ENCODE results near the gene ZNF428.

ZNF428 gene

DNA sequence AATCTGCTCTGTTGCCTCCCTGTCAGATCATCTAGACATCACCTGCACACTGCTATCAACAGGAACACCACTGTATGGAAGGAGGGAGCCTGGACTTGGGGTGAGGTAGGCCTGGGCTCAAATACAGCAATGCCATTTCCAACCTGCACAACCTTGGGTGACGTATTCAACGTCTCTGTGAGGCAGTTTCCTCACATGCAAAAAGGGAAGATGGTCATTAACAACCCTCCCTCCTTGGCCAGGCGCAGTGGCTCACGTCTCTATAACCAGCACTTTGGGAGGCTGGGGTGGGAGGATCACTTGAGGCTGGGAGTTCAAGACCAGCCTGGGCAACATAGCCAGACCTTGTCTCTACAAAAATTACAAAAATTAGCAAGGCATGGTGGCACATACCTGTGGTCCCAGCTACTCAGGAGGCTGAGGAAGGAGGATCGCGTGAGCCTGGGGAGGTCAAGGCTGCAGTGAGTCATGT is 57.2 kb downstream of the ZNF428 start:
- peak in 1 of 2 donors; percentile 49 for DNase-seq (ENCODE audit: low read depth in 2 of 2)

GRCh38 chr19:43561139-43561970 is 58.1 kb downstream of the ZNF428 start:
- no peak for DNase-seq (ENCODE audit: low read depth in 2 of 2)

DNA sequence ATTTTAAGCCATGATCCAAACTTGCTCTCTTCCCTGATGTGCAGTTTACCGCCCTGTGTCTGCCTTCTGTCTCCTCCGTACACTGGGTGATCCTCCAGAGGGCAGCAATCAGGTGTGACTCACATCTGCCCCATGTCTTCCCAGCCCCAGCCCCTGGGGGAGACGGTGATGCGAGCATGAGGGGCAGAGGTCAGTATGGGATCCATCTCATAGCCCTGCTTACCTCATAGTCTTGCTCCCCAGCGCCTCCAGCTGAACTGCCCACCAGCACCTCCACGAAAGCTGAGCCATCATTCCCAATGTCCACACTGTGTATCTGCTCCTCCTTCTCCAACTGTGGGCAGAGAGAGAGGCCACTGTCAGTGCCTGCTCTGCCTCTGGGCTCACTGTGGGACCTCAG is 58.7 kb downstream of the ZNF428 start:
- DNase-seq (ENCODE audit: low read depth in 2 of 2), result no peak

Data from stimulated activated CD4-positive, alpha-beta T cell treated with anti-CD3 and anti-CD28 coated beads, Interleukin-15, amount 100 ng/mL, for 48 hours (primary cell).